Measurements from ENCODE around the gene RHOU. TPM values are rescaled to one million over a fixed set of nuclear protein-coding genes. Genes with fewer than 3 reads are reported as not detected.

RHOU gene
- total and polyA plus RNA-seq, 2 of the 13 experiments (the other 11 are each of a cell fraction or from before 2014, with no cell fraction given) = 11.9 to 18.5 TPM

DNA sequence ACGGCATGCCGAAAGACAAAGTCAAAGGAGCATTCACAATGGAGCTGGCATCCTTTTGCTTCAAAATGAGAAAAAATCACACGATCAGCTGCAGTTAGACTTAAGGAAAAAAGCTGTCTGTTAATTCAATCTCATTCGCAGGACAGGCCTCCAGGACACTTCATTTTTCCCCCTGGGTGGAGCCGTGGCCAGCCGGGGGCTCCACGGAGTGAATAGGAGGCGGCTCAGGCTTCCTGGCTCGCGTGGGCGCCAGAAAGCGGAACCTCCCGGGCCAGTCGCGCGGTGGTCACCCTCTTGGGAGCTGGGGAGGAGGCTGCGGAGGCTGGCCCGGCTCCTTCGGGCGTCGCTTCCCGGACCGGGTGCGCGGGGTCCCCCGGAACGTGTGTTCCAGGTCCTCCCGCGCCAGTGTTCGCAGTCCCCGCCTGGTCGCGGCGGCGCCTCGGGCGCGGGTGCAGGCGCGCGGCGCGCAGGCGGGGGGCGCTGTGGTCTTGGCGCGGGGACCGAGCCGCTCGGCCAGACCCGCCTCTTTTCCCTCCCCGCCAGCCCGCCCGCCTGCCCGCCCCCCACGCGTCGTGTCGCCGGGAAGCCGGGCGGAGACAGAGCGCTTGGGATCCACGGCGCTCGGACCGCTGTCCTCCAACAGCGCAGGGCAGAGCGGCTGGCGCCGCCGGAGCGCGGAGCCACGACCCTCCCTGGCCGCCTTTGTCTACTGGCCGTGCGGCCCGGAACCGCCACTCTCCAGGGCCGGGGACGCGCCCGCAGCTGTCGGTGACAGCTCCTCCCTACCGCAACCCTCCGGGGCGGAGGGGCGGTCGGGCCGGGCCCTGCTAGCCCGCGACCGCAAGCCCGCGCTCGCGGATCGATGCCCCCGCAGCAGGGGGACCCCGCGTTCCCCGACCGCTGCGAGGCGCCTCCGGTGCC, at the start of gene RHOU (continued):
- TF ChIP-seq, protein P1, sequence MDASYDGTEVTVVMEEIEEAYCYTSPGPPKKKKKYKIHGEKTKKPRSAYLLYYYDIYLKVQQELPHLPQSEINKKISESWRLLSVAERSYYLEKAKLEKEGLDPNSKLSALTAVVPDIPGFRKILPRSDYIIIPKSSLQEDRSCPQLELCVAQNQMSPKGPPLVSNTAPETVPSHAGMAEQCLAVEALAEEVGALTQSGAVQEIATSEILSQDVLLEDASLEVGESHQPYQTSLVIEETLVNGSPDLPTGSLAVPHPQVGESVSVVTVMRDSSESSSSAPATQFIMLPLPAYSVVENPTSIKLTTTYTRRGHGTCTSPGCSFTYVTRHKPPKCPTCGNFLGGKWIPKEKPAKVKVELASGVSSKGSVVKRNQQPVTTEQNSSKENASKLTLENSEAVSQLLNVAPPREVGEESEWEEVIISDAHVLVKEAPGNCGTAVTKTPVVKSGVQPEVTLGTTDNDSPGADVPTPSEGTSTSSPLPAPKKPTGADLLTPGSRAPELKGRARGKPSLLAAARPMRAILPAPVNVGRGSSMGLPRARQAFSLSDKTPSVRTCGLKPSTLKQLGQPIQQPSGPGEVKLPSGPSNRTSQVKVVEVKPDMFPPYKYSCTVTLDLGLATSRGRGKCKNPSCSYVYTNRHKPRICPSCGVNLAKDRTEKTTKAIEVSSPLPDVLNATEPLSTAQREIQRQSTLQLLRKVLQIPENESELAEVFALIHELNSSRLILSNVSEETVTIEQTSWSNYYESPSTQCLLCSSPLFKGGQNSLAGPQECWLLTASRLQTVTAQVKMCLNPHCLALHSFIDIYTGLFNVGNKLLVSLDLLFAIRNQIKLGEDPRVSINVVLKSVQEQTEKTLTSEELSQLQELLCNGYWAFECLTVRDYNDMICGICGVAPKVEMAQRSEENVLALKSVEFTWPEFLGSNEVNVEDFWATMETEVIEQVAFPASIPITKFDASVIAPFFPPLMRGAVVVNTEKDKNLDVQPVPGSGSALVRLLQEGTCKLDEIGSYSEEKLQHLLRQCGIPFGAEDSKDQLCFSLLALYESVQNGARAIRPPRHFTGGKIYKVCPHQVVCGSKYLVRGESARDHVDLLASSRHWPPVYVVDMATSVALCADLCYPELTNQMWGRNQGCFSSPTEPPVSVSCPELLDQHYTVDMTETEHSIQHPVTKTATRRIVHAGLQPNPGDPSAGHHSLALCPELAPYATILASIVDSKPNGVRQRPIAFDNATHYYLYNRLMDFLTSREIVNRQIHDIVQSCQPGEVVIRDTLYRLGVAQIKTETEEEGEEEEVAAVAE (CRISPR knock-in tag; IDR thresholded peaks at IDR 0.05; ENCODE audit: borderline replicate concordance) = no peak
- TF ChIP-seq KLF9 (CRISPR knock-in tag; IDR thresholded peaks at IDR 0.05; ENCODE audit: low read depth) (no peak), SNAPC2 (CRISPR knock-in tag; IDR thresholded peaks at IDR 0.05) (no peak), ZNF775 (CRISPR knock-in tag; IDR thresholded peaks at IDR 0.05; ENCODE audit: borderline replicate concordance) (no peak), ZNF713 (CRISPR knock-in tag; IDR thresholded peaks at IDR 0.05) (no peak), ZNF207 (IDR thresholded peaks at IDR 0.05; ENCODE audit: borderline replicate concordance) (no peak), RFX1 (IDR thresholded peaks at IDR 0.05) (no peak), SAP130 (CRISPR knock-in tag; IDR thresholded peaks at IDR 0.05; ENCODE audit: low read depth) (peak; percentile 70), ZSCAN30 (CRISPR knock-in tag; IDR thresholded peaks at IDR 0.05) (no peak), HNRNPLL (IDR thresholded peaks at IDR 0.05; ENCODE audit: low read depth, low read length, poor library complexity, severe bottlenecking) (peak; percentile 87), ZNF496 (CRISPR knock-in tag; IDR thresholded peaks at IDR 0.05; ENCODE audit: insufficient replicate concordance) (no peak)
- TF ChIP-seq, protein P2, sequence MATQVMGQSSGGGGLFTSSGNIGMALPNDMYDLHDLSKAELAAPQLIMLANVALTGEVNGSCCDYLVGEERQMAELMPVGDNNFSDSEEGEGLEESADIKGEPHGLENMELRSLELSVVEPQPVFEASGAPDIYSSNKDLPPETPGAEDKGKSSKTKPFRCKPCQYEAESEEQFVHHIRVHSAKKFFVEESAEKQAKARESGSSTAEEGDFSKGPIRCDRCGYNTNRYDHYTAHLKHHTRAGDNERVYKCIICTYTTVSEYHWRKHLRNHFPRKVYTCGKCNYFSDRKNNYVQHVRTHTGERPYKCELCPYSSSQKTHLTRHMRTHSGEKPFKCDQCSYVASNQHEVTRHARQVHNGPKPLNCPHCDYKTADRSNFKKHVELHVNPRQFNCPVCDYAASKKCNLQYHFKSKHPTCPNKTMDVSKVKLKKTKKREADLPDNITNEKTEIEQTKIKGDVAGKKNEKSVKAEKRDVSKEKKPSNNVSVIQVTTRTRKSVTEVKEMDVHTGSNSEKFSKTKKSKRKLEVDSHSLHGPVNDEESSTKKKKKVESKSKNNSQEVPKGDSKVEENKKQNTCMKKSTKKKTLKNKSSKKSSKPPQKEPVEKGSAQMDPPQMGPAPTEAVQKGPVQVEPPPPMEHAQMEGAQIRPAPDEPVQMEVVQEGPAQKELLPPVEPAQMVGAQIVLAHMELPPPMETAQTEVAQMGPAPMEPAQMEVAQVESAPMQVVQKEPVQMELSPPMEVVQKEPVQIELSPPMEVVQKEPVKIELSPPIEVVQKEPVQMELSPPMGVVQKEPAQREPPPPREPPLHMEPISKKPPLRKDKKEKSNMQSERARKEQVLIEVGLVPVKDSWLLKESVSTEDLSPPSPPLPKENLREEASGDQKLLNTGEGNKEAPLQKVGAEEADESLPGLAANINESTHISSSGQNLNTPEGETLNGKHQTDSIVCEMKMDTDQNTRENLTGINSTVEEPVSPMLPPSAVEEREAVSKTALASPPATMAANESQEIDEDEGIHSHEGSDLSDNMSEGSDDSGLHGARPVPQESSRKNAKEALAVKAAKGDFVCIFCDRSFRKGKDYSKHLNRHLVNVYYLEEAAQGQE (IDR thresholded peaks at IDR 0.05; ENCODE audit: borderline replicate concordance in 1 of 2, low read depth in 1 of 2, low read length in 2 of 2) = peak in 1 of 2 experiments; percentile 22; a peak in 1 of 4 replicates
- TF ChIP-seq, protein P3, sequence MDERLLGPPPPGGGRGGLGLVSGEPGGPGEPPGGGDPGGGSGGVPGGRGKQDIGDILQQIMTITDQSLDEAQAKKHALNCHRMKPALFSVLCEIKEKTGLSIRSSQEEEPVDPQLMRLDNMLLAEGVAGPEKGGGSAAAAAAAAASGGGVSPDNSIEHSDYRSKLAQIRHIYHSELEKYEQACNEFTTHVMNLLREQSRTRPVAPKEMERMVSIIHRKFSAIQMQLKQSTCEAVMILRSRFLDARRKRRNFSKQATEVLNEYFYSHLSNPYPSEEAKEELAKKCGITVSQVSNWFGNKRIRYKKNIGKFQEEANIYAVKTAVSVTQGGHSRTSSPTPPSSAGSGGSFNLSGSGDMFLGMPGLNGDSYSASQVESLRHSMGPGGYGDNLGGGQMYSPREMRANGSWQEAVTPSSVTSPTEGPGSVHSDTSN (CRISPR knock-in tag; IDR thresholded peaks at IDR 0.05) = no peak
- TF ChIP-seq, protein P4, sequence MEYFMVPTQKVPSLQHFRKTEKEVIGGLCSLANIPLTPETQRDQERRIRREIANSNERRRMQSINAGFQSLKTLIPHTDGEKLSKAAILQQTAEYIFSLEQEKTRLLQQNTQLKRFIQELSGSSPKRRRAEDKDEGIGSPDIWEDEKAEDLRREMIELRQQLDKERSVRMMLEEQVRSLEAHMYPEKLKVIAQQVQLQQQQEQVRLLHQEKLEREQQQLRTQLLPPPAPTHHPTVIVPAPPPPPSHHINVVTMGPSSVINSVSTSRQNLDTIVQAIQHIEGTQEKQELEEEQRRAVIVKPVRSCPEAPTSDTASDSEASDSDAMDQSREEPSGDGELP (IDR thresholded peaks at IDR 0.05; ENCODE audit: borderline replicate concordance, low read depth) = no peak
- TF ChIP-seq, protein P5, sequence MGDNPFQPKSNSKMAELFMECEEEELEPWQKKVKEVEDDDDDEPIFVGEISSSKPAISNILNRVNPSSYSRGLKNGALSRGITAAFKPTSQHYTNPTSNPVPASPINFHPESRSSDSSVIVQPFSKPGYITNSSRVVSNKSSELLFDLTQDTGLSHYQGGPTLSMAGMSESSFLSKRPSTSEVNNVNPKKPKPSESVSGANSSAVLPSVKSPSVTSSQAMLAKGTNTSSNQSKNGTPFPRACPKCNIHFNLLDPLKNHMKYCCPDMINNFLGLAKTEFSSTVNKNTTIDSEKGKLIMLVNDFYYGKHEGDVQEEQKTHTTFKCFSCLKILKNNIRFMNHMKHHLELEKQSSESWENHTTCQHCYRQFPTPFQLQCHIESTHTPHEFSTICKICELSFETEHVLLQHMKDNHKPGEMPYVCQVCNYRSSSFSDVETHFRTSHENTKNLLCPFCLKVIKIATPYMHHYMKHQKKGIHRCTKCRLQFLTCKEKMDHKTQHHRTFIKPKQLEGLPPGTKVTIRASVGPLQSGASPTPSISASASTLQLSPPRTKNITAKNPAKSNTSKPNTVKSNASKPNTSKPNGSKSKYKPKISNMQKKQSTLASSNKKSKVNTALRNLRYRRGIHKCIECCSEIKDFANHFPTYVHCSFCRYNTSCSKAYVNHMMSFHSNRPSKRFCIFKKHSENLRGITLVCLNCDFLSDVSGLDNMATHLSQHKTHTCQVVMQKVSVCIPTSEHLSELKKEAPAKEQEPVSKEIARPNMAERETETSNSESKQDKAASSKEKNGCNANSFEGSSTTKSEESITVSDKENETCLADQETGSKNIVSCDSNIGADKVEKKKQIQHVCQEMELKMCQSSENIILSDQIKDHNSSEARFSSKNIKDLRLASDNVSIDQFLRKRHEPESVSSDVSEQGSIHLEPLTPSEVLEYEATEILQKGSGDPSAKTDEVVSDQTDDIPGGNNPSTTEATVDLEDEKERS (CRISPR knock-in tag; IDR thresholded peaks at IDR 0.05) = no peak

Measured in HepG2 (cell line).